ENCODE results near the gene OR10A2. TPM values are rescaled to one million over a fixed set of nuclear protein-coding genes. Genes with fewer than 3 reads are reported as not detected.

The OR10A2 gene
- total RNA-seq (not detected), polyA plus RNA-seq (not detected)
- long read RNA-seq, donor 1: 0 reads
- long read RNA-seq, donor 2: 0 reads
- long read RNA-seq, donor 3, partial matches to known transcripts: 0 of 1 reads
- long read RNA-seq, donor 3, other reads (novel, unspliced or antisense): 0 of 1 reads
- long read RNA-seq, donor 4: 0 reads
- long read RNA-seq, donor 5: 0 reads
- long read RNA-seq, donor 6: 0 reads
- long read RNA-seq, donor 7: 0 reads
- long read RNA-seq, donor 8: 0 reads
- long read RNA-seq, donor 9: 0 reads
- long read RNA-seq, donor 10: 0 reads

DNA sequence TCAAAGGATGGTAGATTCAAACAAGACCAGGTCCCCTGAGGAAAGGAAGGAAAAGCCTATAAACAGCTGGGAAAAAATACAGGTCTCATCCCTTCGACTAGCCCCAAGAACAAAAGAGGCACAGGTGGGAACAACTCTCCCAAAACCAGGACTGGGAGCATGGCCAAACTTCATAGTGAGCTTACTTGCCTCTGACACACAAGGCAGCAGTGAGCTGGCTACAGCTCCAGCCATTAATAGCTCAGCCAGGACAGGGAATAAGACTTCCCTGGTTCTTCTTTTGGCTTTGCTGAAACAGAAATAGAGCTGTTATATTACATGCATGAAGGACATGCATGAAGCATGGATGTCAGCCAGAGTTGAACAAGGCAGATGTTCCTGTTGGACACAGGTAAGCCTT lies at the start of gene OR10A2:
Gene OR10A2 (plus strand): TSS at position 97 of the 400 bp plus-strand sequence. CDS start 6,698 bp downstream, outside the sequence.
- TF ChIP-seq, protein P1, sequence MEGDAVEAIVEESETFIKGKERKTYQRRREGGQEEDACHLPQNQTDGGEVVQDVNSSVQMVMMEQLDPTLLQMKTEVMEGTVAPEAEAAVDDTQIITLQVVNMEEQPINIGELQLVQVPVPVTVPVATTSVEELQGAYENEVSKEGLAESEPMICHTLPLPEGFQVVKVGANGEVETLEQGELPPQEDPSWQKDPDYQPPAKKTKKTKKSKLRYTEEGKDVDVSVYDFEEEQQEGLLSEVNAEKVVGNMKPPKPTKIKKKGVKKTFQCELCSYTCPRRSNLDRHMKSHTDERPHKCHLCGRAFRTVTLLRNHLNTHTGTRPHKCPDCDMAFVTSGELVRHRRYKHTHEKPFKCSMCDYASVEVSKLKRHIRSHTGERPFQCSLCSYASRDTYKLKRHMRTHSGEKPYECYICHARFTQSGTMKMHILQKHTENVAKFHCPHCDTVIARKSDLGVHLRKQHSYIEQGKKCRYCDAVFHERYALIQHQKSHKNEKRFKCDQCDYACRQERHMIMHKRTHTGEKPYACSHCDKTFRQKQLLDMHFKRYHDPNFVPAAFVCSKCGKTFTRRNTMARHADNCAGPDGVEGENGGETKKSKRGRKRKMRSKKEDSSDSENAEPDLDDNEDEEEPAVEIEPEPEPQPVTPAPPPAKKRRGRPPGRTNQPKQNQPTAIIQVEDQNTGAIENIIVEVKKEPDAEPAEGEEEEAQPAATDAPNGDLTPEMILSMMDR (IDR thresholded peaks at IDR 0.05): no peak
- TF ChIP-seq POLR2A (IDR thresholded peaks at IDR 0.05): no peak
- Histone ChIP-seq H3K4me1 (replicated peaks in 1 of 2) (no peaks in the 10 kb centered on the region), H3K9me3 (replicated peaks in 1 of 3) (no peaks in the 10 kb centered on the region), H3K36me3 (replicated peaks in 1 of 2) (no peaks in the 10 kb centered on the region), H3K27me3 (no peaks in the 10 kb centered on the region), H3K27ac (no peak within 1 kb of the TSS), H3K4me3 (no peak within 1 kb of the TSS)
- DNase-seq: no peak
- WGBS, 4 donors: 45 to 52% (median 51%) methylated on average over 1 of the region's 1 CpG
- intact Hi-C loops (cut with DNase I): no loop called here

GRCh38 chr11:6813656-6814055 lies 49.2 kb upstream of the OR10A2 start:
- no peak overlapping the region for H3K4me3 ChIP-seq
- DNase-seq: no peak
- TF ChIP-seq, protein P1 (IDR thresholded peaks at IDR 0.05): no peak
- no peak for TF ChIP-seq POLR2A (IDR thresholded peaks at IDR 0.05)
- H3K9me3 ChIP-seq (replicated peaks in 1 of 3): no peaks in the 10 kb centered on the region
- no peaks in the 10 kb centered on the region for H3K36me3 ChIP-seq (replicated peaks in 1 of 2)
- H3K27ac ChIP-seq: no peak overlapping the region
- WGBS, 4 donors: 54 to 58% (median 56%) methylated on average over 2 of the region's 2 CpGs
- no peaks in the 10 kb centered on the region for H3K4me1 ChIP-seq (replicated peaks in 1 of 2)
- H3K27me3 ChIP-seq: no peaks in the 10 kb centered on the region
- intact Hi-C loops (cut with DNase I): no loop called here

DNA sequence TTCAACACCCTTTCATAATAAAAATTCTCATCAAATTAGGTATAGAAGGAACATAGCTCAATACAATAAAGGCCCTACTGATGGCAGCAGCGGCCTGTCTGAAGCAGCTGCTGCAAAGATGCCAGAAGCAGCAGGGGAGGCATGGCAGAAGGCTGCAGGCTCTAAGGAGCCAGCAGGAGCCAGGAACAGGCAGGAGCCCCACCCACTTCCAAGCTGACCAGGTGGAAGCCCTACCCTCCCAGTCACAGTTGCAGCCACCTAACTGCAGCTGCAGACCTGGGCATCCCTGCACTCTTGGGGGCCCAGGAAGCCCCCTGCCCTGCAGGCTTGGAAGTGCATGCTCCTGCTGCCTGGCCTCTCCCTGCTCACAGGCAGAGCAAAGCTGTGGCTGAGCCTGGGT lies 45.2 kb upstream of the OR10A2 start:
- intact Hi-C loops (cut with DNase I): no loop called here
- Histone ChIP-seq H3K9me3 (replicated peaks in 1 of 3) (no peaks in the 10 kb centered on the region), H3K4me1 (replicated peaks in 1 of 2) (no peaks in the 10 kb centered on the region), H3K27me3 (no peaks in the 10 kb centered on the region), H3K36me3 (replicated peaks in 1 of 2) (no peaks in the 10 kb centered on the region), H3K4me3 (no peak overlapping the region), H3K27ac (no peak overlapping the region)
- DNase-seq: no peak
- WGBS, 4 donors: 50 to 76% (median 72%) methylated on average over 1 of the region's 1 CpG
- TF ChIP-seq, protein P1 (IDR thresholded peaks at IDR 0.05): no peak
- TF ChIP-seq POLR2A (IDR thresholded peaks at IDR 0.05): no peak

DNA sequence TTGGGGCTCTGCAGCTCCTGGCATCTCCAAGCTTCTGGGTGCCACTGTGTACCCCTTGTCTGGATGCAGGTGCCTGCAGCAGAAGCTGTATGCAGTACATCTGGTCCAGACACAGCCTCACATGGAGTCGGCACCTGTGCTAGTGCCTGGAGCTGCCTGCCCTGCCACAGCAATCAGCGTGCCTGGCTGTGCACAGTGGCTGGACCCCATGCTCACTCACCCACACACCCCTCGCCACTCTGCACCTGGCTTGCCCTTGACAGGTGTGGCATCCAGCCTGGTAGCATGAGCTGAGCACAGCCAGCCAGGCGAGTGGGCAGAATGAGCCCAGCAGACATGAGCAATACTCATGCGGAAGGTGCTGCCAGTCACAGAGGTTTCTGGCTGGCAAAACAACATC lies 43.9 kb upstream of the OR10A2 start:
- no peak for DNase-seq
- H3K9me3 ChIP-seq (replicated peaks in 1 of 3): no peaks in the 10 kb centered on the region
- H3K36me3 ChIP-seq (replicated peaks in 1 of 2): no peaks in the 10 kb centered on the region
- no peak for TF ChIP-seq POLR2A (IDR thresholded peaks at IDR 0.05)
- TF ChIP-seq, protein P1 (IDR thresholded peaks at IDR 0.05): no peak
- intact Hi-C loops (cut with DNase I): no loop called here
- no peaks in the 10 kb centered on the region for H3K4me1 ChIP-seq (replicated peaks in 1 of 2)
- 81 to 90% (median 83%) methylated on average over 2 to 5 of the region's 5 CpGs for WGBS, 4 donors
- no peak overlapping the region for H3K27ac ChIP-seq
- H3K27me3 ChIP-seq: no peaks in the 10 kb centered on the region
- no peak overlapping the region for H3K4me3 ChIP-seq
